Testis (tissue), 2 donors: Measurements from ENCODE around the gene PBX1.

Experiments used
- CTCF ChIP-seq, 3 experiments: fragments of 450-650 bp in 2 of 3; fragments of 200-600 bp in 1 of 3; sonication (generic) in 1 of 3; IDR thresholded peaks; one replicate each; pipeline ENCODE4 v1.5.1; 2016 to 2019; ENCODE audit warnings: antibody characterized with exemption in 3 of 3, mild to moderate bottlenecking in 2 of 3, moderate library complexity in 1 of 3
- POLR2A ChIP-seq: fragments of 450-650 bp; IDR thresholded peaks from one replicate; pipeline ENCODE4 v1.6.1; 2017; ENCODE audit warnings: antibody characterized with exemption, mild to moderate bottlenecking, moderate library complexity

GRCh38 chr1:164625004-164625617 lies 66.1 kb downstream of the PBX1 start:
- TF ChIP-seq CTCF (IDR thresholded peaks at IDR 0.05) (peak in 2 of 3 experiments; percentile 39 to 49), POLR2A (no peak)
